HEK293 (cell line): ENCODE results near the gene ASPSCR1.

ENCODE experiments used
- KLF1 ChIP-seq: fragments of 450-650 bp; formaldehyde crosslinking; IDR thresholded peaks from 2 replicates; pipeline ENCODE4 v1.5.1; 2016; ENCODE audit warnings: missing biosample characterization, missing genetic modification characterization
- TCF7L2 ChIP-seq: IDR thresholded peaks from 2 replicates; pipeline ENCODE4 v1.6.1; 2011; ENCODE audit warnings: low read depth, mild to moderate bottlenecking, inconsistent platforms, low read length, moderate library complexity, borderline replicate concordance
- ZBTB7A ChIP-seq: fragments of 450-650 bp; formaldehyde crosslinking; IDR thresholded peaks from 2 replicates; pipeline ENCODE4 v1.5.1; 2016; ENCODE audit warnings: low read depth, missing biosample characterization, missing genetic modification characterization
- TF ChIP-seq, protein P1 (sequence below): fragments of 450-650 bp; formaldehyde crosslinking; IDR thresholded peaks from 2 replicates; pipeline ENCODE4 v1.5.1; 2016; ENCODE audit warnings: missing biosample characterization, missing genetic modification characterization
- TF ChIP-seq, protein P2 (sequence below): fragments of 450-650 bp; formaldehyde crosslinking; IDR thresholded peaks from 2 replicates; pipeline ENCODE4 v1.5.1; 2016; ENCODE audit warnings: missing biosample characterization, missing genetic modification characterization
- TF ChIP-seq, protein P3 (sequence below): fragments of 450-650 bp; formaldehyde crosslinking; IDR thresholded peaks from 2 replicates; pipeline ENCODE4 v1.5.1; 2016; ENCODE audit warnings: missing biosample characterization, missing genetic modification characterization
- TF ChIP-seq, protein P4 (sequence below): sonication (generic); formaldehyde crosslinking; IDR thresholded peaks from 2 replicates; pipeline ENCODE4 v1.8.1; 2022; ENCODE audit warnings: mild to moderate bottlenecking, moderate library complexity, missing genetic modification reagents

DNA sequence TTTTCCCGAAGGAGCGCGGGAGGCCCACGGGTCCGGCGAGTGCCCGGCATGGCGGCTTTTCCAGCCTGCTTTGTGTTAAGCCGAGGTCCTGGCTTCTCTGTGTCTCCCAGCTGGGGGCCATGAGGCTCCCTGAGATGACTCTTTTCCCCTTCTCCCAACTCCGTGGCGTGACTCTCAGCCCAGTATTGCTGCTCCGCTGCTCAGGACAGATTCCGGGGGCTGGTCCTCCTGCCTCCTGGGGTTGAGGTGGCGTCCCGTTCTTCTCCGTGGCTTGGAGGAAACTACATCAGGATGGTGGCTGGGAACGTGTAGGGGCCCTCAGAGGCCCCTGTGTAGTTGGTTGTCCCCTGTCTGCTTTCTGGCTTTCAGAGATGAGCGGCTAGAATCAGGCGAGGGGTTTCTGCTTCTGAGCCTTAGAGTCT, 75.2 kb downstream of the ASPSCR1 start:
- TF ChIP-seq, protein P1, sequence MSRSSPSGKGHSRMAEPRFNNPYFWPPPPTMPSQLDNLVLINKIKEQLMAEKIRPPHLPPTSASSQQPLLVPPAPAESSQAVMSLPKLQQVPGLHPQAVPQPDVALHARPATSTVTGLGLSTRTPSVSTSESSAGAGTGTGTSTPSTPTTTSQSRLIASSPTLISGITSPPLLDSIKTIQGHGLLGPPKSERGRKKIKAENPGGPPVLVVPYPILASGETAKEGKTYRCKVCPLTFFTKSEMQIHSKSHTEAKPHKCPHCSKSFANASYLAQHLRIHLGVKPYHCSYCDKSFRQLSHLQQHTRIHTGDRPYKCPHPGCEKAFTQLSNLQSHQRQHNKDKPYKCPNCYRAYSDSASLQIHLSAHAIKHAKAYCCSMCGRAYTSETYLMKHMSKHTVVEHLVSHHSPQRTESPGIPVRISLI = no peak
- TF ChIP-seq, protein P2, sequence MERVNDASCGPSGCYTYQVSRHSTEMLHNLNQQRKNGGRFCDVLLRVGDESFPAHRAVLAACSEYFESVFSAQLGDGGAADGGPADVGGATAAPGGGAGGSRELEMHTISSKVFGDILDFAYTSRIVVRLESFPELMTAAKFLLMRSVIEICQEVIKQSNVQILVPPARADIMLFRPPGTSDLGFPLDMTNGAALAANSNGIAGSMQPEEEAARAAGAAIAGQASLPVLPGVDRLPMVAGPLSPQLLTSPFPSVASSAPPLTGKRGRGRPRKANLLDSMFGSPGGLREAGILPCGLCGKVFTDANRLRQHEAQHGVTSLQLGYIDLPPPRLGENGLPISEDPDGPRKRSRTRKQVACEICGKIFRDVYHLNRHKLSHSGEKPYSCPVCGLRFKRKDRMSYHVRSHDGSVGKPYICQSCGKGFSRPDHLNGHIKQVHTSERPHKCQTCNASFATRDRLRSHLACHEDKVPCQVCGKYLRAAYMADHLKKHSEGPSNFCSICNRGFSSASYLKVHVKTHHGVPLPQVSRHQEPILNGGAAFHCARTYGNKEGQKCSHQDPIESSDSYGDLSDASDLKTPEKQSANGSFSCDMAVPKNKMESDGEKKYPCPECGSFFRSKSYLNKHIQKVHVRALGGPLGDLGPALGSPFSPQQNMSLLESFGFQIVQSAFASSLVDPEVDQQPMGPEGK (tag by site-specific recombination) = no peak
- TF ChIP-seq, protein P3, sequence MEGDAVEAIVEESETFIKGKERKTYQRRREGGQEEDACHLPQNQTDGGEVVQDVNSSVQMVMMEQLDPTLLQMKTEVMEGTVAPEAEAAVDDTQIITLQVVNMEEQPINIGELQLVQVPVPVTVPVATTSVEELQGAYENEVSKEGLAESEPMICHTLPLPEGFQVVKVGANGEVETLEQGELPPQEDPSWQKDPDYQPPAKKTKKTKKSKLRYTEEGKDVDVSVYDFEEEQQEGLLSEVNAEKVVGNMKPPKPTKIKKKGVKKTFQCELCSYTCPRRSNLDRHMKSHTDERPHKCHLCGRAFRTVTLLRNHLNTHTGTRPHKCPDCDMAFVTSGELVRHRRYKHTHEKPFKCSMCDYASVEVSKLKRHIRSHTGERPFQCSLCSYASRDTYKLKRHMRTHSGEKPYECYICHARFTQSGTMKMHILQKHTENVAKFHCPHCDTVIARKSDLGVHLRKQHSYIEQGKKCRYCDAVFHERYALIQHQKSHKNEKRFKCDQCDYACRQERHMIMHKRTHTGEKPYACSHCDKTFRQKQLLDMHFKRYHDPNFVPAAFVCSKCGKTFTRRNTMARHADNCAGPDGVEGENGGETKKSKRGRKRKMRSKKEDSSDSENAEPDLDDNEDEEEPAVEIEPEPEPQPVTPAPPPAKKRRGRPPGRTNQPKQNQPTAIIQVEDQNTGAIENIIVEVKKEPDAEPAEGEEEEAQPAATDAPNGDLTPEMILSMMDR (tag by site-specific recombination) = no peak
- TF ChIP-seq TCF7L2 (no peak), ZBTB7A (no peak), KLF1 (tag by site-specific recombination) (no peak)
- TF ChIP-seq, protein P4, sequence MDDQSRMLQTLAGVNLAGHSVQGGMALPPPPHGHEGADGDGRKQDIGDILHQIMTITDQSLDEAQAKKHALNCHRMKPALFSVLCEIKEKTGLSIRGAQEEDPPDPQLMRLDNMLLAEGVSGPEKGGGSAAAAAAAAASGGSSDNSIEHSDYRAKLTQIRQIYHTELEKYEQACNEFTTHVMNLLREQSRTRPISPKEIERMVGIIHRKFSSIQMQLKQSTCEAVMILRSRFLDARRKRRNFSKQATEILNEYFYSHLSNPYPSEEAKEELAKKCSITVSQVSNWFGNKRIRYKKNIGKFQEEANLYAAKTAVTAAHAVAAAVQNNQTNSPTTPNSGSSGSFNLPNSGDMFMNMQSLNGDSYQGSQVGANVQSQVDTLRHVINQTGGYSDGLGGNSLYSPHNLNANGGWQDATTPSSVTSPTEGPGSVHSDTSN (CRISPR knock-in tag) = no peak
